ENCODE results near the gene SDR42E1.

DNA sequence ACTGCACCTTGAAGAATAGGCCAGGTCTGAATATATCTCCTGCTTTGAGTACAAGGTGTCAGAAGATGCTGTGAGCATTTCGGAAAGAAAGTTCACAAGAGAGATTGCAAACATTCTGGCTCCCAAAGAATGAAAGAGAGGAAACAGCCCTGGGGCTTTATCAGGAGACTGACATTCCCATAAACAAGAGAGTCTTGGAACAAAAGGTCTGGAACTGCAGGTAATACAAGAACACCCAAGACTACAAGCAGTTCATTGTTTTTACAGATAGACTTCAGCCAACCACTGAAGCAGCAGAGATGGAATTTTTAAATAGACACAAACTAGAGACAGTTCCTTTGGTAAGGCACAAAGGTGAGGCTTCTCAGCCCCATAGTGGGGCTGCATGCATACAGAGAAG is 38.2 kb upstream of the SDR42E1 start:
- TF ChIP-seq, protein P1, sequence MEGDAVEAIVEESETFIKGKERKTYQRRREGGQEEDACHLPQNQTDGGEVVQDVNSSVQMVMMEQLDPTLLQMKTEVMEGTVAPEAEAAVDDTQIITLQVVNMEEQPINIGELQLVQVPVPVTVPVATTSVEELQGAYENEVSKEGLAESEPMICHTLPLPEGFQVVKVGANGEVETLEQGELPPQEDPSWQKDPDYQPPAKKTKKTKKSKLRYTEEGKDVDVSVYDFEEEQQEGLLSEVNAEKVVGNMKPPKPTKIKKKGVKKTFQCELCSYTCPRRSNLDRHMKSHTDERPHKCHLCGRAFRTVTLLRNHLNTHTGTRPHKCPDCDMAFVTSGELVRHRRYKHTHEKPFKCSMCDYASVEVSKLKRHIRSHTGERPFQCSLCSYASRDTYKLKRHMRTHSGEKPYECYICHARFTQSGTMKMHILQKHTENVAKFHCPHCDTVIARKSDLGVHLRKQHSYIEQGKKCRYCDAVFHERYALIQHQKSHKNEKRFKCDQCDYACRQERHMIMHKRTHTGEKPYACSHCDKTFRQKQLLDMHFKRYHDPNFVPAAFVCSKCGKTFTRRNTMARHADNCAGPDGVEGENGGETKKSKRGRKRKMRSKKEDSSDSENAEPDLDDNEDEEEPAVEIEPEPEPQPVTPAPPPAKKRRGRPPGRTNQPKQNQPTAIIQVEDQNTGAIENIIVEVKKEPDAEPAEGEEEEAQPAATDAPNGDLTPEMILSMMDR (conservative IDR thresholded peaks at IDR 0.05; ENCODE audit: low read length): no peak
- TF ChIP-seq EZH2phosphoT487 (IDR thresholded peaks at IDR 0.05; ENCODE audit: borderline replicate concordance): no peak
